Common myeloid progenitor, CD34-positive (primary cell): Measurements from ENCODE around the gene CAVIN2.

Source experiments
- CTCF ChIA-PET: fragments of 350-600 bp; sonication (Branson Sonifier 250); formaldehyde crosslinking; loops from one replicate; lab custom pipeline; 2021; ENCODE audit warnings: antibody characterized with exemption; lab: Charles Lee
- POLR2A ChIA-PET: fragments of 350-600 bp; sonication (Branson Sonifier 250); formaldehyde crosslinking; loops from one replicate; lab custom pipeline; 2021; ENCODE audit warnings: antibody characterized with exemption; lab: Charles Lee
- DNase-seq, 3 donors: peaks; one replicate each; pipeline versions ENCODE4 v3.0.0 to v3.0.0-alpha.2; 2013
- H3K27ac ChIP-seq, 2 experiments: 1 replicate in 1 of 2; 2 replicates in 1 of 2; pipeline ENCODE4 v1.7.0; 2013; ENCODE audit warnings: inconsistent platforms in 2 of 2, low read length in 2 of 2, mild to moderate bottlenecking in 2 of 2, low read depth in 1 of 2, moderate library complexity in 1 of 2; ENCODE audit not compliant: severe bottlenecking in 2 of 2, insufficient read depth in 1 of 2, poor library complexity in 1 of 2
- H3K27me3 ChIP-seq, 5 experiments: replicated peaks in 2 of 5; 1 replicate in 3 of 5; 2 replicates in 2 of 5; pipeline versions ENCODE4 v1.6.1 to v1.7.0; 2013; ENCODE audit warnings: low read length in 4 of 5, mild to moderate bottlenecking in 2 of 5, moderate library complexity in 2 of 5, inconsistent platforms in 1 of 5; ENCODE audit not compliant: insufficient read depth in 5 of 5, control insufficient read depth in 4 of 5
- H3K36me3 ChIP-seq, 4 experiments: 1 replicate in 2 of 4; 2 replicates in 2 of 4; pipeline versions ENCODE4 v1.6.1 to v1.7.0; 2013; ENCODE audit warnings: low read length in 3 of 4, control low read depth in 1 of 4, mild to moderate bottlenecking in 1 of 4; ENCODE audit not compliant: control insufficient read depth in 4 of 4, insufficient read depth in 4 of 4
- H3K4me1 ChIP-seq, 4 experiments: 1 replicate in 3 of 4; 2 replicates in 1 of 4; pipeline versions ENCODE4 v1.6.1 to v1.7.1; 2013; ENCODE audit warnings: low read length in 3 of 4, mild to moderate bottlenecking in 3 of 4, control low read depth in 1 of 4, inconsistent platforms in 1 of 4, moderate library complexity in 1 of 4; ENCODE audit not compliant: control insufficient read depth in 4 of 4, insufficient read depth in 4 of 4; ENCODE audit errors: control extremely low read depth in 1 of 4
- H3K4me3 ChIP-seq, 7 experiments: 1 replicate in 4 of 7; 2 replicates in 3 of 7; pipeline versions ENCODE4 v1.5.1 to v1.7.0; 2013; ENCODE audit warnings: mild to moderate bottlenecking in 7 of 7, low read length in 6 of 7, moderate library complexity in 6 of 7, inconsistent platforms in 2 of 7, low read depth in 2 of 7, control low read depth in 1 of 7; ENCODE audit not compliant: insufficient read depth in 4 of 7, control insufficient read depth in 1 of 7; ENCODE audit errors: extremely low read depth in 1 of 7
- H3K9me3 ChIP-seq, 5 experiments: 1 replicate in 4 of 5; 2 replicates in 1 of 5; pipeline versions ENCODE4 v1.6.1 to v1.7.1; 2013; ENCODE audit warnings: low read length in 4 of 5, mild to moderate bottlenecking in 2 of 5, inconsistent platforms in 1 of 5, low read depth in 1 of 5, moderate library complexity in 1 of 5; ENCODE audit not compliant: control insufficient read depth in 4 of 5, insufficient read depth in 2 of 5; ENCODE audit errors: control extremely low read depth in 1 of 5
- WGBS: methylation state at CpG from one replicate; pipeline ENCODE4 v1.1.5; 2013; ENCODE audit not compliant: insufficient coverage; 5-methylcytosine and 5-hydroxymethylcytosine counted together

Gene CAVIN2

DNA sequence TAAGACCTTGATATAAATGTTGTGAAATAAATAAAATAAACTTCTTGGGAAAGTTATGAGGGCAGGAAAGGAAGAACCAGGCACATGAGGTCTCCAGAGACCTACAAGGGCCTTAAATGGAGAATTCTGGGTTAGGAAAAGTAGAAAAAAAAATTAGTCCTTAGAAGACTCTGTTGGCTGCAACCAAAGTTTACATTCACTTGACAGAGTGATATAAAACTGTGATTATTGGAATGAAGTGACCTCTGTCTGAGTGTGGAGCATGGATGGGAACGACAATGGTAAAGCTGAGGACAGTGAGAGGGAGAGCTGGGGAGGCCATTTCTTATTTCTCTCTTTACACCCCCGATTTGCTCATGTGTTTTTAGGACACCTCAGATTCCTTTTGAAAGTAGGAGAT lies 29.0 kb upstream of the CAVIN2 start:
- no peaks in the 10 kb centered on the region for H3K4me1 ChIP-seq
- CTCF ChIA-PET: no interaction called here
- no peak overlapping the region for H3K4me3 ChIP-seq
- WGBS: 80% methylated on average over 1 of the region's 2 CpGs
- DNase-seq: no peak
- H3K27ac ChIP-seq: no peak overlapping the region
- POLR2A ChIA-PET: no interaction called here
- no peaks in the 10 kb centered on the region for H3K9me3 ChIP-seq
- no peaks in the 10 kb centered on the region for H3K27me3 ChIP-seq
- no peaks in the 10 kb centered on the region for H3K36me3 ChIP-seq

DNA sequence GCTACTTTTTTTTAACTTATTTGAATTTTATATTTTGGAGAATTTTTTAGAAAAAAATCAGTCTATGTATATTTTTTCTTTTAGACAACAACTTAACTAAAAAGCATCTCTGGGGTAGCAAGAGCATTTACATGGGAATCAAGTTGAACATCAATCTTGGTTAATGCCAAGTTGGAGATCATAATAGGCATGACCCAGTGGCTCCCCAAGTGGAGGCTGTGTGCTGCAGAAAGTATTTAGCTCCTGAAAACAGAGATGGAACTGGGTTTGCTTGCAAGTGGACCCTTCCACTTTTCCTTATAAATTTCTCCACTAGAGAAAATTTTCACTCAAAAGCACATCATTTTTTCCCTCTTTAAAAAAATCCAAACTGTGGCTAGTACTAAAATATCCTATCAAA lies 23.9 kb upstream of the CAVIN2 start:
- DNase-seq: no peak
- ChIA-PET CTCF (interaction anchor here (0.6 to 1.7 kb wide), 6 partner anchors 12 to 291 kb away, joined by 3 to 8 read pairs (median 3); no protein-coding TSS in a partner anchor), POLR2A (no interaction called here)
- Histone ChIP-seq H3K9me3 (no peaks in the 10 kb centered on the region), H3K27me3 (no peaks in the 10 kb centered on the region), H3K36me3 (no peaks in the 10 kb centered on the region), H3K4me1 (peaks cover 0 to 12% (median 11%) of the 10 kb centered on the region in 4 experiments), H3K27ac (no peak overlapping the region), H3K4me3 (no peak overlapping the region)

DNA sequence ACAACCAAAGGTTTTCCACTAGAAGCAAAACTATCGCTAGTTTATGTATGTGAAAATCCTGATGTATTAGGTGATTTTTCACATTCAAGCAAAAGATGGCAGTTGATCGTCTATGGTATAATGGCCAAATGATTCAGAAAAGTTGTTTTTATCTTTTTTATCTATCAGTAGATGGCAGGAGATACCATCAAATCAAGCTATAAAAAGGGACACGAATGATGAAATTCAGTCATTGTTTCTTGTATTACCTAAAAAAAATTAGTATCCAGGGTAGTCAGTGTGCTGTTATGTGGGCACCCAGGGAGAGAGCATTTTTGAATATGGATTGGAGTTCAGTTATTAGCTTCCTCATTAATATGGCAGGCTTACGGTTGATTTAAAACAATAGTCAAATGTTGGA lies 22.9 kb upstream of the CAVIN2 start:
- no peak for DNase-seq
- no peaks in the 10 kb centered on the region for H3K27me3 ChIP-seq
- H3K9me3 ChIP-seq: no peaks in the 10 kb centered on the region
- CTCF ChIA-PET: interaction anchor here (1.2 to 1.7 kb wide), 2 partner anchors 29 to 292 kb away, joined by 4 to 8 read pairs; no protein-coding TSS in a partner anchor
- H3K4me1 ChIP-seq: peaks cover 0 to 15% (median 12%) of the 10 kb centered on the region in 4 experiments
- WGBS: 93% methylated on average over 3 of the region's 4 CpGs
- no peak overlapping the region for H3K4me3 ChIP-seq
- H3K36me3 ChIP-seq: no peaks in the 10 kb centered on the region
- no peak overlapping the region for H3K27ac ChIP-seq
- POLR2A ChIA-PET: no interaction called here

DNA sequence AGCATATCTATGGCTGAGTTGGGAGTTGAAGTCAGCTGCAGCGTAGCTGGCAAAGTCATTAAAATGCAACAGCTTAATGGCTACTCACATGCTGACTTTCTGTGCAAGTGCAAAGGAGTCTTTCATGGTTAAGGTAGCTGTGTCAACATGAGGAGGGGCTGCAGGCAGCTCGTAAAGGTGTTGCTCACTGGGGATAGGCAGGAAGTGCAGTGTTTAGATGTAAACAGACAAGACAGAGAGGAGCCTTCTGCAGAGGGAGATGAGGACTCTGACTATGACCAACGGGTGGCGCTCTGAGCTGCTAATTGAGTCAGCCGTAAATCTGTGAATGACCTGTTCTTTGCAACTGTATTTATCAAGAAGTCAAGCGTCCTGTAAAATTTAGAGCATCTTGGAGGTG lies 22.3 kb upstream of the CAVIN2 start:
- CTCF ChIA-PET: interaction anchor here (0.8 to 1.5 kb wide), 4 partner anchors 8 to 293 kb away, joined by 3 to 5 read pairs (median 4); no protein-coding TSS in a partner anchor
- H3K9me3 ChIP-seq: no peaks in the 10 kb centered on the region
- no peaks in the 10 kb centered on the region for H3K36me3 ChIP-seq
- H3K4me1 ChIP-seq: peaks cover 0 to 16% (median 12%) of the 10 kb centered on the region in 4 experiments
- DNase-seq: no peak
- H3K27me3 ChIP-seq: no peaks in the 10 kb centered on the region
- H3K4me3 ChIP-seq: no peak overlapping the region
- WGBS: 94% methylated on average over 4 of the region's 6 CpGs
- H3K27ac ChIP-seq: no peak overlapping the region
- POLR2A ChIA-PET: no interaction called here

DNA sequence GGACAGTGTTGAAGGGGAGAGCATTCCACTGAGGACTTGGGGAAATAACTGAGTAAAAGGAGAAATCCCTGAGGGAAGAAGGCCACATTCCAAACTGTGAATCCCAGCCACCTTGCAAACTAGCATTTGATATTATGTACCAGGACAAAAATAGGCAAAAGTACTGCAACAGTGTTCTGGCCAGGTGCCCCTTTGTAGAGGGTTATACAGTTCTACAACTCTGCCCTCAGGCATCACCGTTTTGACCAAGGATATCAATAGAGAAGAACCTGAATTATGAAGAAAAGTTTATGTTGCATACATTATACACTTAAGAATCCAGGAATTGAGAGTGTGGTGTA lies 20.6 kb upstream of the CAVIN2 start:
- DNase-seq: no peak
- POLR2A ChIA-PET: no interaction called here
- Histone ChIP-seq H3K4me1 (peaks cover 0 to 16% (median 12%) of the 10 kb centered on the region in 4 experiments), H3K4me3 (no peak overlapping the region), H3K9me3 (no peaks in the 10 kb centered on the region), H3K27ac (no peak overlapping the region), H3K36me3 (no peaks in the 10 kb centered on the region), H3K27me3 (no peaks in the 10 kb centered on the region)
- WGBS: no CpG with 5 or more reads among the region's 1 CpG
- CTCF ChIA-PET: interaction anchor here (0.8 kb wide), 1 partner anchor 21 kb away, joined by 3 read pairs; the partner anchor contains the start of gene CAVIN2

DNA sequence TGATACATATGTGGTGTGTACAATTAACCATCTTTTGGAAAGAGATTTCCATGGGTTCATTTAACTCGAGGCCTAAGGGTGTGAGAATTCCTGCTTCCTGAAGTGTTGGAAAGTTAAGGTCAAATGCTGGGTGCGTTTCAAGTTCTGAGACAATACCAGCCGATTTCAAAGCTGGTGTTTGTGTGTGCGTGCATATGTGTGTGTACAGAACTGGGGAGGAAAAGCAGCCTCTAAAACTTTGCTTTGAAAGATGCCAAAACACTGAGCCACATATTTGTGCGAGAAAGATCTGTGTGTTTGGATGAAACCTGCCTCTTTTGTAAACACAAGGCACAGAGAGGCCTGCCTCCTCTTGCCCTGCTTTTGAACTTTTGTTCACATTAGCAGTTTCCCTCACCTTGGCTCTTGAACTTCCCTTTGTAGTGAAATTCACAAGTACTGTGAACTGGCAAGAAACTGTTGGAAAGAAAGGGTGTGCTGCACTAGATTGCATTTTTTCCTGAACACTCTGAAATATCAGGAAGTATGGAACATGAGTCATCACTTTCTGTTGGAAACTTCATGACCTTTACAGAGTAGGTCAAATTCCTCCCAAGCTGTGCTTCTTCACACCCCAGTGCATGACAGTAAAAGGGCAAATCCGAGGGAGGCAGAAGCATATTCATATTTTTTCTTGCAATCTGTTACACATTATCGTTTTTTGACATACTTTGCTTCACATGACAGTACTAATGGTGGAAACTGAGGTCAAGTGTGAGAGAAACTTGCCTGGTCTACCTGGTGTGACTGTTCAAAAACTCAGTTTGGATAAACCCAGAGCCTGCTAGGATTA lies 20.0 kb upstream of the CAVIN2 start:
- H3K4me3 ChIP-seq: no peak overlapping the region
- no peaks in the 10 kb centered on the region for H3K27me3 ChIP-seq
- H3K4me1 ChIP-seq: peaks cover 0 to 16% (median 12%) of the 10 kb centered on the region in 4 experiments
- H3K9me3 ChIP-seq: no peaks in the 10 kb centered on the region
- WGBS: 78% methylated on average over 5 of the region's 7 CpGs
- peak in 2 of 3 donors; percentile 20 to 26 for DNase-seq
- H3K27ac ChIP-seq: no peak overlapping the region
- no peaks in the 10 kb centered on the region for H3K36me3 ChIP-seq
- ChIA-PET POLR2A (no interaction called here), CTCF (interaction anchor here (1.4 kb wide), 1 partner anchor 17 kb away, joined by 4 read pairs; no protein-coding TSS in a partner anchor)

DNA sequence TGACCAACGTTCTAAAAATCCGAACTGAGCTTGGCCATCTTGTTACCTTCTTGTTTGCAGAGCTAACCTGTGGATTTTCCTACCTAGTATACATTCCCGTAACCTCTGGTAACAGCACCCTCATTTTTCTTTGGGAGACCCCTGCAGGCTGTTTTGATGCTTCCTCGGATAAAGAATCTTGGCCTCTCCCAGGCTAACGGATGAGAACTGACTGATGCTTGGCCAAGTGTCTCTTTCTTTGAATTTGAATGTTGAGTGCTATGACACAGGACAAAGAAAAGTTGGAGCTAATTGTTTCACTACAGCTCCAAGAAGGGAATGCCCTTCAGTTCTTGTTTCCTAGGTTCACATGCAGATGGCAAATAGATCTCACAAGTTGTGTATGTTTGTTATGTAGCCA lies 19.3 kb upstream of the CAVIN2 start:
- 94% methylated on average over 5 of the region's 5 CpGs for WGBS
- Histone ChIP-seq H3K27ac (no peak overlapping the region), H3K27me3 (no peaks in the 10 kb centered on the region), H3K36me3 (no peaks in the 10 kb centered on the region), H3K4me3 (no peak overlapping the region), H3K9me3 (no peaks in the 10 kb centered on the region), H3K4me1 (peaks cover 0 to 16% (median 12%) of the 10 kb centered on the region in 4 experiments)
- POLR2A ChIA-PET: no interaction called here
- no peak for DNase-seq
- CTCF ChIA-PET: interaction anchor here (1.4 kb wide), 1 partner anchor 16 kb away, joined by 4 read pairs; no protein-coding TSS in a partner anchor
